ENCODE data around the gene BTG2.
"Not testable (repeated sequence)": the region's sequence is repeated elsewhere in the genome, so short reads cannot be mapped to it uniquely, and the experiment has no call there.

DNA sequence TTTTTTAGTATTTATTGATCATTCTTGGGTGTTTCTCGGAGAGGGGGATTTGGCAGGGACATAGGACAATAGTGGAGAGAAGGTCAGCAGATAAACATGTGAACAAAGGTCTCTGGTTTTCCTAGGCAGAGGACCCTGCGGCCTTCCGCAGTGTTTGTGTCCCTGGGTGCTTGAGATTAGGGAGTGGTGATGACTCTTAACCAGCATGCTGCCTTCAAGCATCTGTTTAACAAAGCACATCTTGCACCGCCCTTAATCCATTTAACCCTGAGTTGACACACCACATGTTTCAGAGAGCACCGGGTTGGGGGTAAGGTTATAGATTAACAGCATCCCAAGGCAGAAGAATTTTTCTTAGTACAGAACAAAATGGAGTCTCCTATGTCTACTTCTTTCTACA lies 39.2 kb upstream of the BTG2 start:
- TF ChIP-seq, protein P1, sequence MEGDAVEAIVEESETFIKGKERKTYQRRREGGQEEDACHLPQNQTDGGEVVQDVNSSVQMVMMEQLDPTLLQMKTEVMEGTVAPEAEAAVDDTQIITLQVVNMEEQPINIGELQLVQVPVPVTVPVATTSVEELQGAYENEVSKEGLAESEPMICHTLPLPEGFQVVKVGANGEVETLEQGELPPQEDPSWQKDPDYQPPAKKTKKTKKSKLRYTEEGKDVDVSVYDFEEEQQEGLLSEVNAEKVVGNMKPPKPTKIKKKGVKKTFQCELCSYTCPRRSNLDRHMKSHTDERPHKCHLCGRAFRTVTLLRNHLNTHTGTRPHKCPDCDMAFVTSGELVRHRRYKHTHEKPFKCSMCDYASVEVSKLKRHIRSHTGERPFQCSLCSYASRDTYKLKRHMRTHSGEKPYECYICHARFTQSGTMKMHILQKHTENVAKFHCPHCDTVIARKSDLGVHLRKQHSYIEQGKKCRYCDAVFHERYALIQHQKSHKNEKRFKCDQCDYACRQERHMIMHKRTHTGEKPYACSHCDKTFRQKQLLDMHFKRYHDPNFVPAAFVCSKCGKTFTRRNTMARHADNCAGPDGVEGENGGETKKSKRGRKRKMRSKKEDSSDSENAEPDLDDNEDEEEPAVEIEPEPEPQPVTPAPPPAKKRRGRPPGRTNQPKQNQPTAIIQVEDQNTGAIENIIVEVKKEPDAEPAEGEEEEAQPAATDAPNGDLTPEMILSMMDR (IDR thresholded peaks at IDR 0.05), result not testable (repeated sequence)
- TF ChIP-seq POLR2A (IDR thresholded peaks at IDR 0.05), result not testable (repeated sequence)

All from breast epithelium (tissue), 3 donors.